ENCODE data around the gene RTKN. TPM values are rescaled to one million over a fixed set of nuclear protein-coding genes. Genes with fewer than 3 reads are reported as not detected.
A peak's percentile ranks its signal among the peaks of the same experiment; 100 is the strongest.

Gene RTKN
- polyA plus RNA-seq, 3 donors, result 77.2 to 92.8 (median 82.4) TPM

GRCh38 chr2:74441170-74441689 is 507 bp downstream of the RTKN start:
- no peak for DNase-seq

- DNase-seq, result peak; percentile 92
These were observed 1.2 kb downstream of the RTKN start for GRCh38 chr2:74440378-74441169.

GRCh38 chr2:74439803-74440377 is 1.8 kb downstream of the RTKN start:
- peak; percentile 65 for DNase-seq

DNA sequence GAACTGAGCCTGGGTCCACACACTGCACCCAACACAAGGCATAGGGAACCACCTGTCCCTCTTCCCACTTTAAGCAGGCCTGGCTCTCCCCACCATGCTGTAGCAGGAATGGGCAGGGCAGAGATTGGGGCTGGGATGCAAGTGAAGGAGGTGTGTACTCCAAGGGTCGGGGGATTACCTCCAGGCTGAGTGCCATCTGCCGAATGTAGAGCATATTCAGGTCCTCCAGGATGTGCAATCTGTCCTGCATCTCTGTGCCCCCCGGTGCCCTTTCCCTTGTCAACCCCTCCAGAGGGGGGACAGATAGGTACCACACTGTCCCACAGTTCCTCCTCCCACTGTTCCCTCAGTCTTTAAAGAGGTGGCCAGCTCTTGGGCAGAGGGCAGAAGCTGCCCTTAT is 2.4 kb downstream of the RTKN start:
- no peak for DNase-seq

GRCh38 chr2:74438248-74438647 is 3.5 kb downstream of the RTKN start:
- no peak for DNase-seq

GRCh38 chr2:74436848-74437695 is 4.7 kb downstream of the RTKN start:
- no peak for DNase-seq

DNA sequence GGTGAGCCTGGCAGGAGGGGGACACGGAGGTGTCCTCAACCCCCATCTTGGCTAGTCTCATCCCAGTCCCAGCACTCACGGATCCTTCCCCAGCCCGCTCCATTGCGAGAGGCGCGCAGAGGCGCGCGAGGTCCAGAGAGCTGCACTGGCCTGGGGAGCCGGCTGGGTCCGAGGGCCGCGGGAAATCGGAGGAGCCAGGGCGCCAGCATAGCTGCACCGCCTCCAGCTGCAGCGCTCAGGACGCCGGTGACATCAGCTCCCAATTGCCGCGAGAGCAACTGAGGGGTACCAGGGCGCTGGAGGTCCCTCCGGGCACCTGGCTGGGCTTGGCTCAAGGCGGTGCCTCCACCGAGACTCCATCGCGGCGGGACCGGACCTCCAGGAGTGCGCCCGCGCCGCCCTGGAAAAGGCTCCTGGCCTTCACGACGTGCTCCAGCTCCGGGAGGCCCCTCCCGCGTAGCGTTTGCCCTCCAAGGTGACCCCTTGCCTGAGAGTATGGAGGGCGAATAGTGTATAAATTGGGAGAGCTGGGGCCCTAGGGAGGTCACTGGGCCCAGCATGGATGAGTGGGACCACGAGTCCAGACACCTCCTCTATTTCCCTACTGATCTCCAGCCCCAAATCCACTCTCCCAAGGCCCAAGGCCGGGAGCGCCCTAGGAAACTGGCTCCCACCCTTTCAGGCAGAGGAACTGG is 5.5 kb downstream of the RTKN start:
- no peak for DNase-seq

- DNase-seq, result no peak
These were observed 11.2 kb downstream of the RTKN start for GRCh38 chr2:74430502-74430901.

DNA sequence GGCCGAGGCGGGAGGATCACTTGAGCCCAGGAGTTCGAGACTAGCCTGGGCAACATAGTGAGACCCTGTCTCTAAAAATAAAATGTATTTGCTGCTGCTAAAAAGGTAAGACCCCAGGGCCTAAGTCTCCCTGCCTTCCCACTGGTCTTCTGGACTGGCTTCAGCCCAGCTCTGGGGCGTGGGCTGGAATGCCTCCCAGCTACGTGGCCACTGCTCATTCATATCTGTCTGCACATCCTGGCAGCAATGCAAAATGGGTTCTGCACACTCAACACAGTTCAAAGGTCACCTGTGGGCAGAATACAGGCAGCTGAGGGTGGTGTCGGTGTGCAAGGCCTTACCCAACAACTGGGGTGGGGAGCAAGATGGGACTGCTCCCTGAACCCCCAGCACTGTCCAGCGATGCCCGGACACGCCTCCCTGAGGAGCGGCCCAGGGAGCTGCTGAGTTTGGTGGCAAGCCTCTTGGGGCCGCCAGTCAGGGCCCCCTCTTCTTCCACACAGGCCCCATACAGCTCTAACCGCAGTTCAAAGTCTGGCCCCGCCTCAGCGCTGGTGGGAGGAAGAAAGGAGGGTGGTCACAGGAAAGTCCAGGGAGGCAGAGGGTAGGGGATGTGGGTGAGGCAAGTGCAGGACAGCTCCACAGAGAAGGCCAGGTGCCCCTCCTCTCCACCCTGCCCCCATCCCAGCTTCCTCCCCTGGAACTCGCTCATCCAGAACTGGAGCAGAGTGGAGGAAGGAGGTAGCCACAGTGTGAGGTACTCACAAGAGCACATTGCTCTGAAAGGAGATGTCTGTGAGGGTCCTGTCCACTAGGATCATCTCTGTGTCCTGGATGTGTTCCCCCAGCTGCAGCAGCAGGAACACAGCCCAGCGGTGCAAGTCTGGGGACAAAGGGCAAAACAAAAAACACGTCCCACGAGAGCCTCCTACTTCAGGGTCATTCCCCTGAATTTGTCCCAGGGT is 12.0 kb downstream of the RTKN start:
- DNase-seq, result no peak

GRCh38 chr2:74428675-74429074 is 13.1 kb downstream of the RTKN start:
- no peak for DNase-seq

DNA sequence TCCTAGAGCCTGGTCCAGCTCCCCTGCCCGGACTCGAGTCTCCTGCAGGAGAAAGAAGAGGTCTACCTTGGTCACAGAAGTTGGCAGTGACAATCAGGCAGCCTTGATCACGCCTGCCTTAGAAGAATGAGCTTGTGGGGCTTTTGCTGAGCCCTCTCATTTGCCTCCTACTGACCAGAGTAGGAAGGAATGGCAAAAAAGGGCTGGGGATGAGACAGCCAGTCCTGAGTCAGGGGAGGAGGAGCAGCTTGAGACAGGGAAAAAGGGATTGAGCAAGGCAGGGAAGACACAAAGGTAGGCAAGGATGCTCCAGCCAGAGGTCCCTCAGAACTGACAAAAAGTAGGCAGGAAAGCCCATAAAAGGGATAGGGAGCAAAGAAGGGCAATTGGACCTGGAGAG is 14.2 kb downstream of the RTKN start:
- no peak for DNase-seq

DNA sequence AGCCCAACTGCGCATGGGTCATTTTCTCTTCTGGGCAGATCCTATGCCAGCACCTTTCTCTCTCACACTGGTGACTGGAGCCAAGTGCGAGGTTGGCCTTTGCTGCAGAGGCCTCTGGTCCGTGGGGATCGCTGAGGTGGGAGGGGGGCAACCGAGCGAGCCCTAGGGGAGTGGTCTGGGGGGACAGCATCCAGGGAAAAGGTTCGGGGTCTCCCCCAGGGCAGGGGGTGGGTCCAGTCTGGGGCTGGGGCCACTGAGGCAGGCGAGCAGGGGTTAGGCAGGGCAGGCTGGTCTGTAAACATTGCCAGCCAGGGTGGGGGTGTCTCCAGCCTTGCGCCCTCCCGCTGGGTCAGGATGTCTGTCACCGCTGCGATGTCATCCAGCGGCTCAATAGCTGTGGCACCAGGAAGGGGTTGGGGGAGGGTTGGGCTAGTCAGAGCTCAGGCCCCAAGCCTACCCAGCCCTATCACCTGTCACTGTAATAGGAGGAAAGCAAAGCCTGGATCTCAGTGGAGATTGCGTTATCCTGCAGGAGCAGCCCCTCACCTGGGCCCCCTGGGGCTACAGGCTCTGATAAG is 15.5 kb downstream of the RTKN start:
- no peak for DNase-seq

GRCh38 chr2:74425523-74425922 is 16.2 kb downstream of the RTKN start:
- no peak for DNase-seq

DNA sequence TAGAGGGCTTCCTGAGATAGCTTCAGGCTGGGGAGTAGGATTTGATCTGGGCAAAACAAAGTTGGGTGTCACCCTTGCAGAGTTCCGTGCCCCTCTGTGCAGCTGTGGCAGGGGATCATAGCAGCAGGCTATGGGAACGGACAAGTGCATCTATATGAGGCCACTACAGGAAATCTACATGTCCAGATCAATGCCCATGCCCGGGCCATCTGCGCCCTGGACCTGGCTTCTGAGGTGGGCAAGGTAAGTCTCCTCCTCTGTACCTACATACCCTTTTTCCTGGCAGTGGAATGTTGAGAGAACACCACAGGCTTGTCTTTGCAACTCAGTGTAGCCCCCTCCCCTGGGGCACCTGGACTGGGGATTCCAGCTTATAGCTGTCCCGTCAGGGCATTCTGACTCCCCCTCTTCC is 16.7 kb downstream of the RTKN start:
- DNase-seq, result no peak

DNA sequence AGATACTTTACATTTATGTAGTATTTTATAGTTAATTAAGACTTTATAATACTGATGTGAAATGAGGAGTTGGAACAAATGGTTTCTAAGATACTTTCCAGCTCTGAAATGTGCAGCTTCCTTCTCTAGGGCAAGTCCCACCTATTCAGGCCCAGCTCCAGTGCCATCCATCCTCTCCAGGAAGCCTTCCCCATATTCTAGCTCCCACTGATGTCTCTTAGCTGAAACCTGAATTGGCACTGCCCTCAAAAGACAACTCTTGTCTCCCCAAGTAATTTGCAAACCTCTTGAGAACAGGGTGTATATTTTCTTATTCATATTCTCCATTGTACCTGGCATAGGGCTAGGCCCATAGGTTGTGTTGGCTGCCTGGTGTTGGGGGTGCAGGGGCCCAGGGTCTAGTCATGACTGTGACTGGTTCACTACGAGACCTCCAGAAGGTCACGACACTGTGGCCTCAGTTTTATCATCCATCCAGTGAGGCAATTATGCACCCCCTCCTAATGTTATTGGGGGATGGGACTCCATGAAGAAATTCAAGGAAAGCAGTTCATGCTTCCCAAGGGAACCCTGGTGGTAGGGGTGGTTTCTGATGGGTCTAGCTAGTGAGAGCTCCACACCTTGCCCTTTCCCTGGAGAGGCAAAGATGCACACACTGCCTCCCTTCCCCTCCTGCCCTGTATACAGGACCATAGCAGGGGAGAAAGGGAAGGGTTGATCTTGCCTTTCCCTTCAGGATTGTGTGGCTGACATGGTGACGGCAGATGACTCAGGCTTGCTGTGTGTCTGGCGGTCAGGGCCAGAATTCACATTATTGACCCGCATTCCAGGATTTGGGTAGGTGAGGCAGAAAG is 17.4 kb downstream of the RTKN start:
- no peak for DNase-seq

DNA sequence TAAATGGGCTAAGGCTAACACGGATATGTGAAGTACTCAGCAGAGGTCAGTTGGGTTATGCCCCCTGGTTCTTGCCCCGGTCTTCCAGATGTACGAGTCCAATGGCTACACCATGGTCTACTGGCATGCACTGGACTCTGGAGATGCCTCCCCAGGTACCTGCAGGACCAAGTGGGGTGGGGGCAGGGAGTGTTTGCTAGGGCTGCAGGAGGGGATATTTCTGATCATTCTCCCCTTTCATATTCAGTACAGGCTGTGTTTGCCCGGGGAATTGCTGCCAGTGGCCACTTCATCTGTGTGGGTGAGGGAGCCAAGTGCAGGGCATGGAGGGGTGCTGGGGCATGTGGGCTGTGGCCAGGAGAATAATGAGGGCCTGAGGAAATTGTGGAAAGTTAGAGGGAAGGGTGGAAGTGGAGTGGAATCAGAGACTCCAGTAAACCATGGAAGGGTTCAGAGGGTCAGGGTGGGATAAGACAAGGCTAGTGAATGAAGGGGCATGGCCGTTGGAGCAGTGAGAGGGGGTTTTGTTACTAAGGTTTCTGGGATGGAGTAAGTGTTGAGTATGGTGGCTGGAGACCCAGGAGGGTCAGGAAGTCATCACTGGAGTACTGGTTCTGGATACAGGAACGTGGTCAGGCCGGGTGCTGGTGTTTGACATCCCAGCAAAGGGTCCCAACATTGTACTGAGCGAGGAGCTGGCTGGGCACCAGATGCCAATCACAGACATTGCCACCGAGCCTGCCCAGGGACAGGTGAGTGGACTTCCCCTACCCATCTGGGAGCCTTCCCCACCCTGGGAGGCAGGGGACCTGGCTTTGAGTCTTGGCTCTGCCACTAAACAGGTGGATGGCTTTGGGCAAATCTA is 18.3 kb downstream of the RTKN start:
- DNase-seq, result no peak

GRCh38 chr2:74421221-74421870 is 20.4 kb downstream of the RTKN start, which contains the start of the genes C2orf81 and WDR54:
C2orf81 (minus strand) TSS chr2:74421619; CDS start chr2:74421560, 59 bp downstream.
WDR54 (plus strand) TSS chr2:74421730; CDS start chr2:74422154, 424 bp downstream.
- DNase-seq, result peak; percentile 88
